ES-I3 (cell line): Measurements from ENCODE around the gene ANKMY1.
"Not testable (repeated sequence)": the region's sequence is repeated elsewhere in the genome, so short reads cannot be mapped to it uniquely, and the experiment has no call there.

Experiments used
- H3K36me3 ChIP-seq: 2 replicates; pipeline ENCODE4 v1.6.1; 2013; ENCODE audit warnings: mild to moderate bottlenecking, low read length, control low read depth, moderate library complexity; ENCODE audit not compliant: insufficient read depth
- H3K4me1 ChIP-seq: 2 replicates; pipeline ENCODE4 v1.6.1; 2013; ENCODE audit warnings: mild to moderate bottlenecking, control low read depth, low read length; ENCODE audit not compliant: insufficient read depth
- H3K9ac ChIP-seq: 2 replicates; pipeline ENCODE4 v1.6.1; 2013; ENCODE audit warnings: low read depth, mild to moderate bottlenecking, low read length, moderate library complexity
- H3K9me3 ChIP-seq: 2 replicates; pipeline ENCODE4 v1.6.1; 2013; ENCODE audit warnings: mild to moderate bottlenecking, low read length, moderate library complexity; ENCODE audit not compliant: control insufficient read depth, insufficient read depth

The ANKMY1 gene

GRCh38 chr2:240551811-240552210 lies 6.0 kb downstream of the ANKMY1 start:
- peaks cover 14% of the 10 kb centered on the region; the same call in 1 of the 2 replicates for H3K9me3 ChIP-seq
- no peak overlapping the region for H3K9ac ChIP-seq
- no peaks in the 10 kb centered on the region for H3K36me3 ChIP-seq

GRCh38 chr2:240551288-240551687 lies 6.5 kb downstream of the ANKMY1 start:
- Histone ChIP-seq H3K9ac (no peak overlapping the region), H3K4me1 (no peaks in the 10 kb centered on the region), H3K36me3 (no peaks in the 10 kb centered on the region)

More at GRCh38 chr2:240551811-240552210, 6.0 kb downstream of the ANKMY1 start:
- H3K4me1 ChIP-seq = no peaks in the 10 kb centered on the region

GRCh38 chr2:240539906-240540305 lies 17.9 kb downstream of the ANKMY1 start:
- Histone ChIP-seq H3K4me1 (no peaks in the 10 kb centered on the region), H3K9me3 (peaks cover 3% of the 10 kb centered on the region), H3K9ac (no peak overlapping the region), H3K36me3 (no peaks in the 10 kb centered on the region)

More at GRCh38 chr2:240551288-240551687, 6.5 kb downstream of the ANKMY1 start:
- peaks cover 14% of the 10 kb centered on the region; the same call in 1 of the 2 replicates for H3K9me3 ChIP-seq

GRCh38 chr2:240539101-240539500 lies 18.7 kb downstream of the ANKMY1 start:
- H3K36me3 ChIP-seq, H3K4me1 ChIP-seq, H3K9me3 ChIP-seq, H3K9ac ChIP-seq: not testable (repeated sequence)

DNA sequence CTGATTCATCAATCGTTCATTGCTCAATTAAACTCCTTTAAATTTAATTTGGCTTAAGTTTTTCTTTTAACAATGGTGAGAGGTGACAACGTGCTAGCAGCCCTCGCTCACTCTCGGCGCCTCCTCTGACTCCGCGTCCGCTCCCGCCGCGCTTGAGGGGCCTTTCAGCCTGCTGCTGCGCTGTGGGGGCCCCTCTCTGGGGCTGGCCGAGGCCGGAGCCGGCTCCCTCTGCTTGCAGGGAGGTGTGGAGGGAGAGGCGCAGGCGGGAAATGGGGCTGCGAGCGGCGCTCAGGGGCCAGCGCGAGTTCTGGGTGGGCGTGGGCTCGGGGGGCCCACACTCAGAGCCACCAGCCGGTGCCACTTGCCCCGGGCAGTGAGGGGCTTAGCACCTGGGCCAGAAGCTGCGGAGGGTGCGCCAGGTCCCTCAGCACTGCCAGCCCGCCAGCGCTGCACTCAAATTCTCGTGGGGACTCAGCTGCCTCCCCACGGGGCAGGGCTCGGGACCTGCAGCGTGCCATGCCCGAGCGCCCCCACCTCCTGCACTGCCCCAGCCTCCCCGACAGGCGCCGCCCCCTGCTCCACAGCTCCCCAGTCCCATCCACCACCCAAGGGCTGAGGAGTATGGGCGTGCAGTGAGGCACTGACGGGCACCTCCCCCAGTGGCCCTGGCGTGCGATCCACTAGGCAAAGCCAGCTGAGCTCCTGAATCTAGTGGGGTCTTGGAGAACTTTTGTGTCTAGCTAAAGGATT lies 19.6 kb downstream of the ANKMY1 start:
- peaks cover 3% of the 10 kb centered on the region for H3K9me3 ChIP-seq
- H3K9ac ChIP-seq = no peak overlapping the region
- H3K4me1 ChIP-seq = no peaks in the 10 kb centered on the region
- no peaks in the 10 kb centered on the region for H3K36me3 ChIP-seq

DNA sequence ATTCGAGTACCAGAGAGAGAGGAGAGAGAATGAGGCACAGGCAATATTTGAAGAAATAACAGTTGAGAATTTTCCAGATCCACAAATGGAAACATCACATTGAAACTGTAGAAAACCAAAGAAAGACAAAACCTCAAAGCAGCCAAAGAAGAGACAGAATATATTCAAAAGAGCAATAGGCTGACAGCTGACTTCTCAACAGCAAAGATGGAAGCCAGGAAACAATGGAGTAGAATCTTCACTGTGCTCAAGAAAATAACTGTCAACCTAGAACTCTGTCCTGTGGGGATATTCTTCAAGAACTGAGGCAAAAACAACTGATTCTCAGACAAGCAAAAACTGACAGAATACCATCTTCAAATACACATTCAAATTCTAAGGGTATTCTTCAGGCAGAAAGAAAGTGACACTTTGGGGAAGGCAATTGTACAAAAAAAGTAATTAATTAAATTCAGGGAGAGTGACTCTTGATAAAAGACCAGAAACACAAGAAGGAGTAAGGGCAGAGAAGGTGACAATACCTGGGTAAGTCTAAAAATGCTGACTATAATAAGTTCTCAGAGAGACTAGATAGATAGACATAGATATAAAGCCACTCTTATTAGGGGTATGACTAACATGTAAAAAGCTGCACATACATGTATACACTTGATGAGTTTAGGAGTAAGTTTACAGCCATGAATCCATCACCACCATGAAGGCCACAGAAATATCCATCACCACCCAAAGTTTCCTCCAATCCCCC lies 25.6 kb downstream of the ANKMY1 start:
- Histone ChIP-seq H3K4me1 (no peaks in the 10 kb centered on the region), H3K9me3 (peaks cover 5% of the 10 kb centered on the region; the same call in 1 of the 2 replicates), H3K36me3 (no peaks in the 10 kb centered on the region), H3K9ac (no peak overlapping the region)

GRCh38 chr2:240531038-240531437 lies 26.8 kb downstream of the ANKMY1 start:
- Histone ChIP-seq H3K36me3 (no peaks in the 10 kb centered on the region), H3K9ac (no peak overlapping the region), H3K9me3 (peaks cover 5% of the 10 kb centered on the region; the same call in 1 of the 2 replicates), H3K4me1 (no peaks in the 10 kb centered on the region)

GRCh38 chr2:240530181-240530580 lies 27.6 kb downstream of the ANKMY1 start:
- Histone ChIP-seq H3K36me3 (no peaks in the 10 kb centered on the region), H3K9me3 (peaks cover 8% of the 10 kb centered on the region)

GRCh38 chr2:240529344-240529999 lies 28.3 kb downstream of the ANKMY1 start:
- Histone ChIP-seq H3K4me1 (no peaks in the 10 kb centered on the region), H3K36me3 (no peaks in the 10 kb centered on the region), H3K9ac (no peak overlapping the region), H3K9me3 (peaks cover 13% of the 10 kb centered on the region)

More at GRCh38 chr2:240530181-240530580, 27.6 kb downstream of the ANKMY1 start:
- Histone ChIP-seq H3K4me1 (no peaks in the 10 kb centered on the region), H3K9ac (no peak overlapping the region)

GRCh38 chr2:240528406-240529040 lies 29.3 kb downstream of the ANKMY1 start:
- no peaks in the 10 kb centered on the region for H3K4me1 ChIP-seq
- H3K9ac ChIP-seq = no peak overlapping the region
- peaks cover 13% of the 10 kb centered on the region for H3K9me3 ChIP-seq
- H3K36me3 ChIP-seq = no peaks in the 10 kb centered on the region

DNA sequence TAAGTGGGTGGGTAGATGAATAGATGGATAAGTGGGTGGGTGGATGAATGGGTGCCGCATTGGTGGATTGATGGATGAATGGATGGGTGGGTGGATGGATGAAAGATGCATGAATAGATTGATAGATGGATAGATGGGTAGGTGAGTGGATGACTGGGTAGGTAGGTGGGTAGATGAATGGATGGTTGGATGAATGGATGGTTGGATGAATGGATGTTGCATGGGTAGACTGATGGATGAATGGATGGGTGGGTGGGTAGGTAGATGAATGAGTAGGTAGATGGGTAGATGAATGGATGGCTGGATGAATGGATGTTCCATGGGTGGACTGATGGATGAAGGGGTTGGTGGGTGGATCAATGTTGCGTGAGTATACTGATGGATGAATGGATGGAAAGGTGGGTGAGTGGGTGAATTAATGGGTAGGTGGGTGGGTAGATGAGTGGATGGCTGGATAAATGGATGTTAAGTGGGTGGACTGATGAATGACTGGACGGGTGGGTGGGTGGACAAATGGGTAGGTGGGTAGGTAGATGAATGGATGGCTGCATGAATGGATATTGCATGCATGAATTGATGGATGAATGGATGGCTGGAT lies 30.5 kb downstream of the ANKMY1 start:
- Histone ChIP-seq H3K9ac (no peak overlapping the region), H3K36me3 (no peaks in the 10 kb centered on the region), H3K9me3 (peaks cover 14% of the 10 kb centered on the region), H3K4me1 (no peaks in the 10 kb centered on the region)

DNA sequence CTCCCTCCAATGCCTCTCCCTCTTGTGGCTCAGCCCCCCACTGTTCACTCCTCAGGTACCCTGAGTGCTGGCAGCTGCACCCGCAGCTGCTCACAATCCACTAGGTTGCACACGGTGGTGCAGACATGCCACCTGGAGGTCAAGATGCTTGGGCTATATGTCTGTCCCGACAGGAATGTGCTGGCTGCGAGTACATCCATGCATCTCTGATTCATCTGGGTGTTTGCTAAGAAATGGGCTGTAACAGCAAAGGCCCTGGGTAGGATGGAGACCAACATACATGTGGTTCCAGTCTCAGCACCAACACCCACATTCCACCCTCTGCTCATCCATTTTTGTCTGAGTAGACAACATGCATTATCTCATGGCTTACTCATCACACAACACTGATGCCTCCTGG lies 31.3 kb downstream of the ANKMY1 start:
- H3K36me3 ChIP-seq = no peaks in the 10 kb centered on the region
- no peaks in the 10 kb centered on the region for H3K4me1 ChIP-seq
- peaks cover 16% of the 10 kb centered on the region for H3K9me3 ChIP-seq
- H3K9ac ChIP-seq = no peak overlapping the region

DNA sequence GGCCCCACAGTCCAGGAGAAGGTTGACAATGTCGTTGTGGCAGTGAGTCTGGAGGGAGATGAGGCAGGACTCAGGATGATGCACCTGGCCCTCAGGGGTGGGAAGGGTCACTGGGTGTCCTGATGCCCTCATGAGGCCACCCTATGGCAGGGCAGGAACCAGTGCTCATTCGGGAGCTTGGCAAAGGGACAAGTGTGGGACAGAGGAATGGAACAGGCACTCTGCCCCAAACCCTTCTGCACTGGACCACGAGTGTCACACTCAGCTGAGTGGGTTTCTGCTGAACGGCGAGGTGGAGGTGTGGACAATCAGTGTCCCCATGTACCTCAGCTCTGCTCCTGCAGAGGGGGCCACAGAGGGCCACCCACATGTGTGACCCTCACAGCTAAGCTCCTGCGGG lies 32.0 kb downstream of the ANKMY1 start:
- Histone ChIP-seq H3K4me1 (no peaks in the 10 kb centered on the region), H3K9me3 (peaks cover 12% of the 10 kb centered on the region), H3K9ac (no peak overlapping the region)

More for the DNA sequence above, 32.0 kb downstream of the ANKMY1 start:
- no peaks in the 10 kb centered on the region for H3K36me3 ChIP-seq
